Activated naive CD4-positive, alpha-beta T cell treated with anti-CD3 and anti-CD28 coated beads for 36 hours (primary cell): ENCODE results near the gene SRGAP2B. TPM values are rescaled to one million over a fixed set of nuclear protein-coding genes. Genes with fewer than 3 reads are reported as not detected.
"Not testable (repeated sequence)": the region's sequence is repeated elsewhere in the genome, so short reads cannot be mapped to it uniquely, and the experiment has no call there.

Experiments used
- CTCF ChIA-PET: fragments of 350-600 bp; sonication (Branson Sonifier 250); formaldehyde crosslinking; loops from one replicate; lab custom pipeline; 2021; ENCODE audit warnings: antibody characterized with exemption; lab: Charles Lee
- DNase-seq: peaks from one replicate; pipeline ENCODE4 v3.0.0-alpha.2; 2020
- H3K27ac Mint-ChIP-seq: one replicate; pipeline ENCODE4 v1.8.0; 2021; ENCODE audit warnings: mild to moderate bottlenecking, mixed read lengths
- H3K27me3 Mint-ChIP-seq: one replicate; pipeline ENCODE4 v1.8.0; 2021; ENCODE audit warnings: low read depth, mixed read lengths
- H3K36me3 Mint-ChIP-seq: one replicate; pipeline ENCODE4 v1.8.0; 2021; ENCODE audit warnings: low read depth, mixed read lengths
- H3K4me1 Mint-ChIP-seq: one replicate; pipeline ENCODE4 v1.8.0; 2021; ENCODE audit warnings: low read depth, mixed read lengths
- H3K4me3 Mint-ChIP-seq: one replicate; pipeline ENCODE4 v1.8.0; 2021; ENCODE audit warnings: mild to moderate bottlenecking, moderate library complexity, mixed read lengths
- H3K9me3 Mint-ChIP-seq: one replicate; pipeline ENCODE4 v1.8.0; 2021; ENCODE audit warnings: mixed read lengths
- intact Hi-C: fragments of 100-400 bp; cut with micrococcal nuclease; formaldehyde crosslinking; loops from one replicate; pipeline ENCODE4 v1.15.1; 2023
- total RNA-seq, 2 experiments: library from RNA; stranded (reverse); gene quantifications; one replicate each; pipeline ENCODE4 v1.2.3, GENCODE V29; 2021

The SRGAP2B gene
- total RNA-seq, 2 experiments from 2014 or later: 22.4 to 24.2 TPM

- DNase-seq, H3K36me3 Mint-ChIP-seq, H3K27me3 Mint-ChIP-seq, H3K4me3 Mint-ChIP-seq, H3K27ac Mint-ChIP-seq, H3K4me1 Mint-ChIP-seq, H3K9me3 Mint-ChIP-seq, intact Hi-C loops, CTCF ChIA-PET: not testable (repeated sequence)
Observed at GRCh38 chr1:144935310-144935709, 159.8 kb downstream of the SRGAP2B start.

- H3K9me3 Mint-ChIP-seq, H3K4me1 Mint-ChIP-seq, intact Hi-C loops, CTCF ChIA-PET, H3K27me3 Mint-ChIP-seq, DNase-seq, H3K36me3 Mint-ChIP-seq, H3K4me3 Mint-ChIP-seq, H3K27ac Mint-ChIP-seq: not testable (repeated sequence)
Observed at GRCh38 chr1:144933014-144933413, 162.1 kb downstream of the SRGAP2B start.

- intact Hi-C loops, H3K27me3 Mint-ChIP-seq, H3K9me3 Mint-ChIP-seq, H3K4me1 Mint-ChIP-seq, H3K36me3 Mint-ChIP-seq, CTCF ChIA-PET, H3K27ac Mint-ChIP-seq, DNase-seq, H3K4me3 Mint-ChIP-seq: not testable (repeated sequence)
Observed at GRCh38 chr1:144932153-144932552, 163.0 kb downstream of the SRGAP2B start.

GRCh38 chr1:144931553-144931952 lies 163.6 kb downstream of the SRGAP2B start:
- DNase-seq, intact Hi-C loops, H3K4me3 Mint-ChIP-seq, H3K27ac Mint-ChIP-seq, H3K36me3 Mint-ChIP-seq, H3K4me1 Mint-ChIP-seq, H3K27me3 Mint-ChIP-seq, CTCF ChIA-PET, H3K9me3 Mint-ChIP-seq: not testable (repeated sequence)

GRCh38 chr1:144930085-144930777 lies 164.9 kb downstream of the SRGAP2B start:
- H3K27me3 Mint-ChIP-seq, H3K4me1 Mint-ChIP-seq, H3K27ac Mint-ChIP-seq, intact Hi-C loops, H3K4me3 Mint-ChIP-seq, H3K36me3 Mint-ChIP-seq, DNase-seq, H3K9me3 Mint-ChIP-seq, CTCF ChIA-PET: not testable (repeated sequence)

GRCh38 chr1:144927292-144927691 lies 167.8 kb downstream of the SRGAP2B start:
- intact Hi-C loops, H3K4me3 Mint-ChIP-seq, H3K27ac Mint-ChIP-seq, H3K4me1 Mint-ChIP-seq, CTCF ChIA-PET, H3K36me3 Mint-ChIP-seq, H3K9me3 Mint-ChIP-seq, DNase-seq, H3K27me3 Mint-ChIP-seq: not testable (repeated sequence)

GRCh38 chr1:144923640-144924039 lies 171.5 kb downstream of the SRGAP2B start:
- H3K4me3 Mint-ChIP-seq, H3K36me3 Mint-ChIP-seq, CTCF ChIA-PET, intact Hi-C loops, H3K27me3 Mint-ChIP-seq, DNase-seq, H3K4me1 Mint-ChIP-seq, H3K27ac Mint-ChIP-seq, H3K9me3 Mint-ChIP-seq: not testable (repeated sequence)

GRCh38 chr1:144922785-144923184 lies 172.3 kb downstream of the SRGAP2B start:
- H3K4me3 Mint-ChIP-seq, intact Hi-C loops, H3K4me1 Mint-ChIP-seq, DNase-seq, H3K27me3 Mint-ChIP-seq, H3K27ac Mint-ChIP-seq, H3K36me3 Mint-ChIP-seq, CTCF ChIA-PET, H3K9me3 Mint-ChIP-seq: not testable (repeated sequence)

- H3K4me1 Mint-ChIP-seq, H3K36me3 Mint-ChIP-seq, H3K9me3 Mint-ChIP-seq, CTCF ChIA-PET, H3K4me3 Mint-ChIP-seq, DNase-seq, intact Hi-C loops, H3K27me3 Mint-ChIP-seq, H3K27ac Mint-ChIP-seq: not testable (repeated sequence)
Observed at GRCh38 chr1:144919106-144919505, 176.0 kb downstream of the SRGAP2B start.

DNA sequence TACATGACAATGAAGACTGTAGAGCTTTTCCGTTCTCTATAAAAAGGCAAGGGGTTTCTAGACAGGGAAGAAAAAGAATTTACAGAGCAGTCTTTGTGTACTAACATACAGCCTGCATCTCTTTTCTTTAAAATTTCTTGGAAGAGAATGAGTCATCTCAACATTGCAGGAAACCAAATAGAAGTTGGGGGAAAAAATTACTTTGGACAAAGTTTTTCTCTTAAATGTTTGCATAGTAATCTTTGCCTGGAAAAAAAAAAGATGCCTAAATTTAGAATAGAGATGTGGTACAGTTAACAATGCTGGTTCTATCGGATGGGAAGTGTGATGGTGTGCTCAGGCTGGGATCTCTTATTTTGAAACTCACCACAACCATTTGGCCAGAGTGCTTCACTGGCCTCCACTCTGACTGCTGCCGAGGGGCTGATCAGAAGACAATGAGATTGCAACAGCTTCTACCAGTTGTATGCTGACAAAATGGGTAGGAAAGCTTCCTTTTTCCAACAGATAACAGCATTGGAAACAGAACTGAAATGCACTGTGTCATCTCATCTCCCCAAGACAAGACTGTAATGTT lies 177.0 kb downstream of the SRGAP2B start:
- H3K27me3 Mint-ChIP-seq, CTCF ChIA-PET, H3K4me1 Mint-ChIP-seq, H3K9me3 Mint-ChIP-seq, H3K36me3 Mint-ChIP-seq, DNase-seq, H3K4me3 Mint-ChIP-seq, H3K27ac Mint-ChIP-seq, intact Hi-C loops: not testable (repeated sequence)

GRCh38 chr1:144917154-144918026 lies 177.7 kb downstream of the SRGAP2B start:
- H3K36me3 Mint-ChIP-seq, H3K9me3 Mint-ChIP-seq, H3K4me3 Mint-ChIP-seq, intact Hi-C loops, H3K27me3 Mint-ChIP-seq, H3K4me1 Mint-ChIP-seq, H3K27ac Mint-ChIP-seq, DNase-seq, CTCF ChIA-PET: not testable (repeated sequence)

GRCh38 chr1:144913977-144914734 lies 181.0 kb downstream of the SRGAP2B start:
- H3K36me3 Mint-ChIP-seq, DNase-seq, intact Hi-C loops, H3K9me3 Mint-ChIP-seq, H3K4me1 Mint-ChIP-seq, CTCF ChIA-PET, H3K27ac Mint-ChIP-seq, H3K4me3 Mint-ChIP-seq, H3K27me3 Mint-ChIP-seq: not testable (repeated sequence)
